Measurements from ENCODE around the gene KSR1.

- no peak for TF ChIP-seq TAF1 (IDR thresholded peaks at IDR 0.05; ENCODE audit: borderline replicate concordance, low read depth, low read length)
- TF ChIP-seq EP300 (IDR thresholded peaks at IDR 0.05; ENCODE audit: borderline replicate concordance in 1 of 2, low read depth in 1 of 2, low read length in 1 of 2) = no peak
- no peak for TF ChIP-seq GABPA (IDR thresholded peaks at IDR 0.05; ENCODE audit: low read depth)
- TF ChIP-seq MAX (IDR thresholded peaks at IDR 0.05; ENCODE audit: low read depth) = no peak
- TF ChIP-seq, protein P1, sequence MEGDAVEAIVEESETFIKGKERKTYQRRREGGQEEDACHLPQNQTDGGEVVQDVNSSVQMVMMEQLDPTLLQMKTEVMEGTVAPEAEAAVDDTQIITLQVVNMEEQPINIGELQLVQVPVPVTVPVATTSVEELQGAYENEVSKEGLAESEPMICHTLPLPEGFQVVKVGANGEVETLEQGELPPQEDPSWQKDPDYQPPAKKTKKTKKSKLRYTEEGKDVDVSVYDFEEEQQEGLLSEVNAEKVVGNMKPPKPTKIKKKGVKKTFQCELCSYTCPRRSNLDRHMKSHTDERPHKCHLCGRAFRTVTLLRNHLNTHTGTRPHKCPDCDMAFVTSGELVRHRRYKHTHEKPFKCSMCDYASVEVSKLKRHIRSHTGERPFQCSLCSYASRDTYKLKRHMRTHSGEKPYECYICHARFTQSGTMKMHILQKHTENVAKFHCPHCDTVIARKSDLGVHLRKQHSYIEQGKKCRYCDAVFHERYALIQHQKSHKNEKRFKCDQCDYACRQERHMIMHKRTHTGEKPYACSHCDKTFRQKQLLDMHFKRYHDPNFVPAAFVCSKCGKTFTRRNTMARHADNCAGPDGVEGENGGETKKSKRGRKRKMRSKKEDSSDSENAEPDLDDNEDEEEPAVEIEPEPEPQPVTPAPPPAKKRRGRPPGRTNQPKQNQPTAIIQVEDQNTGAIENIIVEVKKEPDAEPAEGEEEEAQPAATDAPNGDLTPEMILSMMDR (IDR thresholded peaks at IDR 0.05) = no peak
- TF ChIP-seq YY1 (IDR thresholded peaks at IDR 0.05; ENCODE audit: low read depth) = no peak
- no peak for TF ChIP-seq EZH2phosphoT487 (IDR thresholded peaks at IDR 0.05; ENCODE audit: borderline replicate concordance, low read depth)
- TF ChIP-seq SMC3 (IDR thresholded peaks at IDR 0.05; ENCODE audit: low read depth, low read length) = no peak
- TF ChIP-seq, protein P2, sequence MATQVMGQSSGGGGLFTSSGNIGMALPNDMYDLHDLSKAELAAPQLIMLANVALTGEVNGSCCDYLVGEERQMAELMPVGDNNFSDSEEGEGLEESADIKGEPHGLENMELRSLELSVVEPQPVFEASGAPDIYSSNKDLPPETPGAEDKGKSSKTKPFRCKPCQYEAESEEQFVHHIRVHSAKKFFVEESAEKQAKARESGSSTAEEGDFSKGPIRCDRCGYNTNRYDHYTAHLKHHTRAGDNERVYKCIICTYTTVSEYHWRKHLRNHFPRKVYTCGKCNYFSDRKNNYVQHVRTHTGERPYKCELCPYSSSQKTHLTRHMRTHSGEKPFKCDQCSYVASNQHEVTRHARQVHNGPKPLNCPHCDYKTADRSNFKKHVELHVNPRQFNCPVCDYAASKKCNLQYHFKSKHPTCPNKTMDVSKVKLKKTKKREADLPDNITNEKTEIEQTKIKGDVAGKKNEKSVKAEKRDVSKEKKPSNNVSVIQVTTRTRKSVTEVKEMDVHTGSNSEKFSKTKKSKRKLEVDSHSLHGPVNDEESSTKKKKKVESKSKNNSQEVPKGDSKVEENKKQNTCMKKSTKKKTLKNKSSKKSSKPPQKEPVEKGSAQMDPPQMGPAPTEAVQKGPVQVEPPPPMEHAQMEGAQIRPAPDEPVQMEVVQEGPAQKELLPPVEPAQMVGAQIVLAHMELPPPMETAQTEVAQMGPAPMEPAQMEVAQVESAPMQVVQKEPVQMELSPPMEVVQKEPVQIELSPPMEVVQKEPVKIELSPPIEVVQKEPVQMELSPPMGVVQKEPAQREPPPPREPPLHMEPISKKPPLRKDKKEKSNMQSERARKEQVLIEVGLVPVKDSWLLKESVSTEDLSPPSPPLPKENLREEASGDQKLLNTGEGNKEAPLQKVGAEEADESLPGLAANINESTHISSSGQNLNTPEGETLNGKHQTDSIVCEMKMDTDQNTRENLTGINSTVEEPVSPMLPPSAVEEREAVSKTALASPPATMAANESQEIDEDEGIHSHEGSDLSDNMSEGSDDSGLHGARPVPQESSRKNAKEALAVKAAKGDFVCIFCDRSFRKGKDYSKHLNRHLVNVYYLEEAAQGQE (IDR thresholded peaks at IDR 0.05; ENCODE audit: low read depth, low read length) = no peak
- TF ChIP-seq FOSL2 (IDR thresholded peaks at IDR 0.05; ENCODE audit: borderline replicate concordance, low read depth) = no peak
- no peak for TF ChIP-seq GATA2 (CRISPR knock-in tag; IDR thresholded peaks at IDR 0.05)
- no peak for TF ChIP-seq POLR2AphosphoS5 (IDR thresholded peaks at IDR 0.05; ENCODE audit: low read depth, low read length)
Measured at GRCh38 chr17:27610304-27610677, 154.0 kb downstream of the KSR1 start.
